VCaP (cell line): ENCODE data around the gene SENP8.
A peak's percentile ranks its signal among the peaks of the same experiment; 100 is the strongest.
"Not testable (repeated sequence)": the region's sequence is repeated elsewhere in the genome, so short reads cannot be mapped to it uniquely, and the experiment has no call there.

Experiments
- H3K27ac ChIP-seq: fragments of 450-650 bp; 2 replicates; pipeline ENCODE4 v1.5.1; 2017
- TF ChIP-seq, protein P1 (sequence below): fragments of 450-650 bp; conservative IDR thresholded peaks from 2 replicates; pipeline ENCODE4 v1.5.1; 2017; ENCODE audit warnings: mild to moderate bottlenecking, moderate library complexity

Gene SENP8

DNA sequence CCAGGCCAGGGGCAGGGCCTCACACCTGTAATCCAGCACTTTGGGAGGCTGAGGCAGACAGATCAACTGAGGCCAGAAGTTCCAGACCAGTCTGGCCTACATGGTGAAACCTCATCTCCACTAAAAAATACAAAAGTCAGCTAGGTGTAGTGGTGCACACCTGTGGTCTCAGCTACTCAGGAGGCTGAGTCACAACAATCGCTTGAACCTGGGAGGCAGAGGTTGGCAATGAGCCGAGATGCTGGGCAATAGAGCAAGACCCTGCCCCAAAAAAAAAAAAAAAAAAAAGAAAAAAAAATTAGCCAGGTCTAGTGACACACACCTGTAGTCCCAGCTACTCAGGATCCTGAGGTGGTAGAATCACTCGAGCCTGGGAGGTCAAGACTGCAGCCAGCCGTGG, 19.0 kb upstream of the SENP8 start:
- TF ChIP-seq, protein P1, sequence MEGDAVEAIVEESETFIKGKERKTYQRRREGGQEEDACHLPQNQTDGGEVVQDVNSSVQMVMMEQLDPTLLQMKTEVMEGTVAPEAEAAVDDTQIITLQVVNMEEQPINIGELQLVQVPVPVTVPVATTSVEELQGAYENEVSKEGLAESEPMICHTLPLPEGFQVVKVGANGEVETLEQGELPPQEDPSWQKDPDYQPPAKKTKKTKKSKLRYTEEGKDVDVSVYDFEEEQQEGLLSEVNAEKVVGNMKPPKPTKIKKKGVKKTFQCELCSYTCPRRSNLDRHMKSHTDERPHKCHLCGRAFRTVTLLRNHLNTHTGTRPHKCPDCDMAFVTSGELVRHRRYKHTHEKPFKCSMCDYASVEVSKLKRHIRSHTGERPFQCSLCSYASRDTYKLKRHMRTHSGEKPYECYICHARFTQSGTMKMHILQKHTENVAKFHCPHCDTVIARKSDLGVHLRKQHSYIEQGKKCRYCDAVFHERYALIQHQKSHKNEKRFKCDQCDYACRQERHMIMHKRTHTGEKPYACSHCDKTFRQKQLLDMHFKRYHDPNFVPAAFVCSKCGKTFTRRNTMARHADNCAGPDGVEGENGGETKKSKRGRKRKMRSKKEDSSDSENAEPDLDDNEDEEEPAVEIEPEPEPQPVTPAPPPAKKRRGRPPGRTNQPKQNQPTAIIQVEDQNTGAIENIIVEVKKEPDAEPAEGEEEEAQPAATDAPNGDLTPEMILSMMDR: no peak
- H3K27ac ChIP-seq: no peak overlapping the region

DNA sequence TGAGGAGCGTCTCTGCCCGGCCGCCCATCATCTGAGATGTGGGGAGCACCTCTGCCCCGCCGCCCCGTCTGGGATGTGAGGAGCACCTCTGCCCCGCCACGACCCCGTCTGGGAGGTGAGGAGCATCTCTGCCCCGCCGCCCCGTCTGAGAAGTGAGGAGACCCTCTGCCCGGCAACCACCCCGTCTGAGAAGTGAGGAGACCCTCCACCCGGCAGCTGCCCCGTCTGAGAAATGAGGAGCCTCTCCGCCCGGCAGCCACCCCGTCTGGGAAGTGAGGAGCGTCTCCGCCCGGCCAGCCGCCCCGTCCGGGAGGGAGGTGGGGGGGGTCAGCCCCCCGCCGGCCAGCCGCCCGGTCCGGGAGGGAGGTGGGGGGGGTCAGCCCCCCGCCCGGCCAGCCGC, 17.7 kb upstream of the SENP8 start:
- not testable (repeated sequence) for H3K27ac ChIP-seq

DNA sequence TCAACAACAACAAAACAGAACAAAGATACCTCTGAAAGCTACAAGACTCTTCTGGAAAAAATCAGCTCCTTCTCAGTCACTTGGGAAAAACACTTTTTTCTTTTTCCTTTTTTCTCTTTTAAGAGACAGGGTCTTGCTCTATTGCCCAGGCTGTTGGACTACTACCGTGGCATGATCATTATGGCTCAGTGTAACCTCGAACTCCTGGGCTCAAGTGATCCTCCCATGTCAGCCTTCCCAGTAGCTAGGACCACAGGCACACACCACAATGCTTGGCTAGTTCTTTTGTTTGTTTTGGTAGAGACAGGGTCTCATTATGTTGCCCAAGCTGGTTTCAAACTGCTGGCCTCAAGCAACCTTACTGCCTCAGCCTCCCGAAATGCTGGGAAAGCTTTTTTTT, 13.1 kb upstream of the SENP8 start:
- no peak overlapping the region for H3K27ac ChIP-seq

DNA sequence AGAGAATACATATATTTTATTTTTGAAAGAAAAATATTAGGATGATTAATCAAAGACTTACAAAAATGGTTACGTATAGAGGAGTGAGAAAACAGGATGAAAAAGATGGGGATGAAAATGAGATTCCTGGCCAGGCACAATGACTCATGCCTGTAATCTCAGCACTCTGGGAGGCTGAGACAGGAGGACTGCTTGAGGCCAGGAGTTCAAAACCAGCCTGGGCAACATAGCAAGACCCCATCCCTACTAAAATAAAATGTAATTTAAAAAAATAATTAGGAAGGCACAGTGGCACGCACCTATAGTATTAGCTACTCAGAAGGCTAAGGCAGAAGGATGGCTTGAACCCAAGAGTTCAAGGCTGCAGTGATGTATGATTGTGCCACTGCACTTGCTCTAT, 12.1 kb upstream of the SENP8 start:
- TF ChIP-seq, protein P1: no peak
- H3K27ac ChIP-seq: no peak overlapping the region

More for the DNA sequence above, 13.1 kb upstream of the SENP8 start:
- TF ChIP-seq, protein P1: no peak

DNA sequence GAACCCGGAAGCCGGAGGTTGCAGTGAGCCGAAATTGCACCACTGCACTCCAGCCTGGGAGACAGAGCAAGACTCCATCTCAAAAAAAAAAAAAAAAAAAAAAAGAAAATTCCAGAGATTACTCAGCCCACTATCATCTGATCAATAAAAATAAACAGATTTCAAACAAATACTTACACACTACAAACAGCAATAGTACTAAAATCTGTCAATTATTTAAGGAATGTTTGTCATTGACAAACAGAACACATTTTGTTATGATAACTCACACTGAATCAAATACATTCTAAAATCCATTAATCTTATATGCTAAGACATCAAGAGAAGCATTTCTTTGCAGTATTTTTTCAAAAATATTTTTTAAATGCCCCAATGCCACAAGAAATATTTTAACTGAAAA, 7.8 kb upstream of the SENP8 start:
- H3K27ac ChIP-seq: peak overlapping the region; percentile 8; the same call in 1 of the 2 replicates
- TF ChIP-seq, protein P1: no peak

DNA sequence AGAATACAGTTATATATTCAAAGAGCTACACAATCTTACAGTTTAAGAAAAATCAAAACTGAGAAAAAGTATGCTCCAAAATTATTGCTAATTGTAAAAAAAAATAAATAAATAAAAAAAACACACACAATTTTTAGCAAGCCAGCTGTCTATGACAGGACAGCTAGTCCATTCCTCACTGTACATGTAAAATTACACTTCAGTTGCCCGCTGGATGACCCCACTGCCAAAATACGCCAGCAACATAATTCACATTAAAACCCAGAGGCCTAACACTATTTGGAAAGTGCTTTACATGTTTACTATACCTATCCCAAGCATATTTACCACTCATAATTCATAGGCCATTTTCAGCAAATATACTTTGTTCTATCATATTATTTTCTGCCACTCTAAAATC, 6.1 kb upstream of the SENP8 start:
- TF ChIP-seq, protein P1: no peak
- no peak overlapping the region for H3K27ac ChIP-seq

DNA sequence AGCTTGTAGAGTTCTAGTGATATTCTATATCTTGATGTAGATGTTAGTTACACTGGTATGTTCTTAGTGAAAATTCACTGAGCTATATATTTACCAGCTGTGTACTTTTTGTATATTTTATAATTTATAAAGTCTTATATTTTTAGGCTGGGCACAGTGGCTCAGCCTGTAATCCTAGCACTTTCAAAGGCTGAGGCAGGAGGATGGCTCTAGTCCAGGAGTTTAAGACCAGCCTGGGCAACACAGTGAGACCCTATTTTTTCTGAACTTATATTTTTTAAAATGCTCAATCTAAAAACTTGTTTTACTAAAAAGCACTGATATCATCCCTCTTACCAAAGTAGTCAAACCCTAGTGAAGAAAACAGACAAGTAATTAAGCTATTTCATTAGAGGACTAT, 5.4 kb upstream of the SENP8 start:
- no peak overlapping the region for H3K27ac ChIP-seq
- TF ChIP-seq, protein P1: no peak

DNA sequence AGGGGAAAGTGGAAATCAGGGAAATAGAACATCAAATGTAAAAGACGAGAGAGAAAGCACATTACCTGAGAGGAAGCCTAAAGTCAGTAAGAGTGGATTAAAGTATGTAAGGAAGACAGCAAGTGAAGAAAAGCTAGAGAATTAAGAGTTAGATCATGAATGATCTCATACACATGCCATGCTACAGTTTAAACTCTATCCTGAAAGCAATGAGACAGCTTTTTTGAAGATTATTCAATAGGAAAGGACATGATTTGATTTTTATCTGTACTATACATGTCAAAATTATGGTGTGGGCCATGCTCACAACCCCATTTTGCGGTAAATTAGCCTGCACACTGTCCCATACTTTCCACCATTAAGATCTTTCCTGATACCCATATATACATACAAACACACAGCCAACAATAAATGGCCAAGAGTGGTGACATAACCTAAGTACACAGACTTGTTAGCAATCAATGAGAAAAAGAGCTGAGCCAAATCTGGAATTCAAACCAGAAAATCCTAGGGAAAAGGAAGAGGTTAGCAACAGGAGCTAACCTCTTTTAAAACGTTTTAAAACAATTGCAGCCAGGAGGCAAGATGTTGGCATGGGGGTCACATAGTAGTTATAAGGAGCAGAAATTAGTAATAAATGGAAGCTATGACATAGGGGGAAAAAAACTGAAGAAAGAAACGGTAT, 4.7 kb upstream of the SENP8 start:
- TF ChIP-seq, protein P1: no peak
- no peak overlapping the region for H3K27ac ChIP-seq
